Natural killer cell (primary cell): Measurements from ENCODE around the gene NTHL1. TPM values are rescaled to one million over a fixed set of nuclear protein-coding genes. Genes with fewer than 3 reads are reported as not detected.

ENCODE experiments used
- ATAC-seq, 3 donors: fragments of 150-1000 bp in 2 of 3; fragments of 200-7000 bp in 1 of 3; cut with Tn5 transposase; 1 replicate in 1 of 3; 2 replicates in 2 of 3; pipeline ENCODE4 v1.10.0; 2021; ENCODE audit warnings: mild to moderate bottlenecking in 2 of 3, moderate library complexity in 2 of 3
- DNase-seq, 2 donors: peaks; one replicate each; pipeline versions ENCODE4 v3.0.0 to v3.0.0-alpha.2; 2013 to 2021; ENCODE audit warnings: mixed read lengths in 1 of 2
- H3K27ac ChIP-seq: one replicate; pipeline ENCODE4 v1.5.1; 2013; ENCODE audit warnings: mild to moderate bottlenecking, low read length
- H3K27me3 ChIP-seq: one replicate; pipeline ENCODE4 v1.6.1; 2013; ENCODE audit warnings: low read length; ENCODE audit not compliant: control insufficient read depth, insufficient read depth
- H3K36me3 ChIP-seq: one replicate; pipeline ENCODE4 v1.6.1; 2013; ENCODE audit warnings: low read length; ENCODE audit not compliant: control insufficient read depth, insufficient read depth
- H3K4me1 ChIP-seq: one replicate; pipeline ENCODE4 v1.6.1; 2013; ENCODE audit warnings: low read length; ENCODE audit not compliant: control insufficient read depth, insufficient read depth
- H3K4me3 ChIP-seq: one replicate; pipeline ENCODE4 v1.5.1; 2013; ENCODE audit warnings: low read length
- H3K9me3 ChIP-seq: one replicate; pipeline ENCODE4 v1.6.1; 2013; ENCODE audit warnings: low read length; ENCODE audit not compliant: control insufficient read depth, insufficient read depth
- H3K27ac Mint-ChIP-seq, 2 donors: one replicate each; pipeline ENCODE4 v1.8.0; 2022; ENCODE audit warnings: mild to moderate bottlenecking in 2 of 2, mixed read lengths in 2 of 2, moderate library complexity in 1 of 2
- H3K27me3 Mint-ChIP-seq, 2 donors: one replicate each; pipeline ENCODE4 v1.8.0; 2022; ENCODE audit warnings: low read depth in 2 of 2, mixed read lengths in 2 of 2
- H3K36me3 Mint-ChIP-seq: one replicate; pipeline ENCODE4 v1.8.0; 2022; ENCODE audit warnings: mixed read lengths
- H3K4me1 Mint-ChIP-seq, 2 donors: one replicate each; pipeline ENCODE4 v1.8.0; 2022; ENCODE audit warnings: mixed read lengths in 2 of 2
- H3K4me3 Mint-ChIP-seq: one replicate; pipeline ENCODE4 v1.8.0; 2022; ENCODE audit warnings: mild to moderate bottlenecking, moderate library complexity, mixed read lengths
- H3K9me3 Mint-ChIP-seq, 2 donors: one replicate each; pipeline ENCODE4 v1.8.0; 2022; ENCODE audit warnings: mixed read lengths in 2 of 2
- WGBS: methylation state at CpG from one replicate; pipeline ENCODE4 v1.1.7; 2013; ENCODE audit warnings: missing lambda C conversion rate; ENCODE audit not compliant: insufficient coverage; 5-methylcytosine and 5-hydroxymethylcytosine counted together
- intact Hi-C: fragments of 100-400 bp; cut with micrococcal nuclease; formaldehyde crosslinking; loops from one replicate; pipeline ENCODE4 v1.14.2; 2022
- total RNA-seq, 4 donors: library from RNA; stranded (reverse); fragments of 120-200 nt in 1 of 4; gene quantifications; one replicate each; pipeline versions ENCODE4 v1.2.3 to v1.2.4, GENCODE V29; 2013 to 2022
- TF ChIP-seq, protein P1 (sequence below): fragments of 200-600 bp; IDR thresholded peaks from one replicate; pipeline ENCODE4 v1.8.0; 2022; ENCODE audit warnings: antibody characterized with exemption

NTHL1 gene
- total RNA-seq, 3 donors from 2014 or later (not counting 1 experiment from before 2014, with no cell fraction given), result 8.7 to 12.9 (median 9.7) TPM

DNA sequence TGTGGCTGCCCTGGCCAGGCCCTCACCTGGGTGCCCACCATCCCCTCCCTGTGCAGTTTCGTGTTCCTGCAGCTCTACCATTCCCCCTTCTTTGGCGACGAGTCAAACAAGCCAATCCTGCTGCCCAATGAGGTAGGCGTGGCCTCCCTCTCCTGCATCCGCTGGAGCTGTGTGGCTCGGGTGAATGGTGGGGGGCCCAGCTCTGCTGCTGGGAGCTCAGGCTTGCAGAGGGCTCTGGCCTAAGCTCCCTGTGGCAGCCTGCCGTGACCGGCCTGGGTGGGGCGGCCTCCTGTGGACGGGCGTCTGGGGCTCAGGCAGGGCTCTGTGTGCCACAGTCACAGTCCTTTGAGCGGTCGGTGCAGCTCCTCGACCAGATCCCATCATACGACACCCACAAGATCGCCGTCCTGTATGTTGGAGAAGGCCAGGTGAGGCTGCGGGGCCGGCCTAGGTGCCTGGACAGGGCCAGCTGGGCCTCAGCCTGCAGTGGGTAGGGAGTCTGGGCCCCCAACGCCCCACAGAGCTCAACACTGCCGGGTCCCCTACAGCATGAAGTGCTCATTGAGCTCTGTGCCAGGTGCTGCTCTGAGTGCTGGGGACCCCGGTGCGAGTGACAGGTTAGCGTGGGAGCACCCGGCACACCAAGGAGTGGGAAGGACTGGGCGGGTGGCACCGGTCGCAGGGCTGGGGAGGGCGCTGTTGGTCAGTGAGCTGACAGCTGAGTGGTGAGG is 37.4 kb upstream of the NTHL1 start:
- H3K4me1 Mint-ChIP-seq, result peaks cover 0 to 4% of the 10 kb centered on the region in 2 donors
- ATAC-seq, result no peak
- TF ChIP-seq, protein P1, sequence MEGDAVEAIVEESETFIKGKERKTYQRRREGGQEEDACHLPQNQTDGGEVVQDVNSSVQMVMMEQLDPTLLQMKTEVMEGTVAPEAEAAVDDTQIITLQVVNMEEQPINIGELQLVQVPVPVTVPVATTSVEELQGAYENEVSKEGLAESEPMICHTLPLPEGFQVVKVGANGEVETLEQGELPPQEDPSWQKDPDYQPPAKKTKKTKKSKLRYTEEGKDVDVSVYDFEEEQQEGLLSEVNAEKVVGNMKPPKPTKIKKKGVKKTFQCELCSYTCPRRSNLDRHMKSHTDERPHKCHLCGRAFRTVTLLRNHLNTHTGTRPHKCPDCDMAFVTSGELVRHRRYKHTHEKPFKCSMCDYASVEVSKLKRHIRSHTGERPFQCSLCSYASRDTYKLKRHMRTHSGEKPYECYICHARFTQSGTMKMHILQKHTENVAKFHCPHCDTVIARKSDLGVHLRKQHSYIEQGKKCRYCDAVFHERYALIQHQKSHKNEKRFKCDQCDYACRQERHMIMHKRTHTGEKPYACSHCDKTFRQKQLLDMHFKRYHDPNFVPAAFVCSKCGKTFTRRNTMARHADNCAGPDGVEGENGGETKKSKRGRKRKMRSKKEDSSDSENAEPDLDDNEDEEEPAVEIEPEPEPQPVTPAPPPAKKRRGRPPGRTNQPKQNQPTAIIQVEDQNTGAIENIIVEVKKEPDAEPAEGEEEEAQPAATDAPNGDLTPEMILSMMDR, result no peak
- H3K36me3 Mint-ChIP-seq, result no peaks in the 10 kb centered on the region
- no peaks in the 10 kb centered on the region for H3K27me3 ChIP-seq
- peaks cover 75% of the 10 kb centered on the region for H3K36me3 ChIP-seq
- intact Hi-C loops, result no loop called here
- no peaks in the 10 kb centered on the region for H3K27me3 Mint-ChIP-seq
- DNase-seq, result no peak
- H3K9me3 Mint-ChIP-seq, result no peaks in the 10 kb centered on the region
- no peak overlapping the region for H3K27ac Mint-ChIP-seq
- H3K27ac ChIP-seq, result no peak overlapping the region
- no peaks in the 10 kb centered on the region for H3K4me1 ChIP-seq
- H3K9me3 ChIP-seq, result no peaks in the 10 kb centered on the region
- no peak overlapping the region for H3K4me3 ChIP-seq
- H3K4me3 Mint-ChIP-seq, result no peak overlapping the region
- 96% methylated on average over 29 of the region's 29 CpGs for WGBS

DNA sequence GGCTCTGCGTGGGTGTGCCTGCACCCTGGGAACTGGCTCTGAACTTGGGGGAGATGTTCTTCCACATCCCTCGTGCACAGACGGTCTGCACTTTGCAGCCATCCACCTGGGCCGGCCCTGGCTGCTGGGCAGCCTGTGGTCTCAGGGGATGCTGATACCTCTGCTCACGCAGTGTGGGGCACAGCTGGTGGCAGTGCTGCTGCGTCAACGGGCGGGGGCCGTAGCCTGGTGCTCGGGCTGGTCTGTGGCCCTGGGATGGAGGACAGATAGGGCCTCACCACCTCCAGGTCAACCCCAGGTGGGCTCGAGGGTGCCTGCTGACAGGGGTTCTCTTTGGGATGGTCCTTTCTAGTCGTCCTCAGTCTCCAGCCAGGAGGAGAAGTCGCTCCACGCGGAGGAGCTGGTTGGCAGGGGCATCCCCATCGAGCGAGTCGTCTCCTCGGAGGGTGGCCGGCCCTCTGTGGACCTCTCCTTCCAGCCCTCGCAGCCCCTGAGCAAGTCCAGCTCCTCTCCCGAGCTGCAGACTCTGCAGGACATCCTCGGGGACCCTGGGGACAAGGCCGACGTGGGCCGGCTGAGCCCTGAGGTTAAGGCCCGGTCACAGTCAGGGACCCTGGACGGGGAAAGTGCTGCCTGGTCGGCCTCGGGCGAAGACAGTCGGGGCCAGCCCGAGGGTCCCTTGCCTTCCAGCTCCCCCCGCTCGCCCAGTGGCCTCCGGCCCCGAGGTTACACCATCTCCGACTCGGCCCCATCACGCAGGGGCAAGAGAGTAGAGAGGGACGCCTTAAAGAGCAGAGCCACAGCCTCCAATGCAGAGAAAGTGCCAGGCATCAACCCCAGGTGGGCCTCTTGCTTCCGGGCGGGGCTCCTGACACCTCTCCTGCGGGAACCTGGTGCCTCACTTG is 36.5 kb upstream of the NTHL1 start:
- TF ChIP-seq, protein P1, result no peak
- 97% methylated on average over 44 of the region's 44 CpGs for WGBS
- peaks cover 80% of the 10 kb centered on the region for H3K36me3 ChIP-seq
- intact Hi-C loops, result no loop called here
- no peaks in the 10 kb centered on the region for H3K4me1 ChIP-seq
- DNase-seq, result no peak
- H3K4me3 ChIP-seq, result no peak overlapping the region
- no peak overlapping the region for H3K27ac Mint-ChIP-seq
- no peaks in the 10 kb centered on the region for H3K9me3 ChIP-seq
- H3K4me3 Mint-ChIP-seq, result no peak overlapping the region
- no peaks in the 10 kb centered on the region for H3K36me3 Mint-ChIP-seq
- peaks cover 0 to 4% of the 10 kb centered on the region in 2 donors for H3K4me1 Mint-ChIP-seq
- no peaks in the 10 kb centered on the region for H3K9me3 Mint-ChIP-seq
- no peaks in the 10 kb centered on the region for H3K27me3 Mint-ChIP-seq
- H3K27me3 ChIP-seq, result no peaks in the 10 kb centered on the region
- no peak for ATAC-seq
- no peak overlapping the region for H3K27ac ChIP-seq

DNA sequence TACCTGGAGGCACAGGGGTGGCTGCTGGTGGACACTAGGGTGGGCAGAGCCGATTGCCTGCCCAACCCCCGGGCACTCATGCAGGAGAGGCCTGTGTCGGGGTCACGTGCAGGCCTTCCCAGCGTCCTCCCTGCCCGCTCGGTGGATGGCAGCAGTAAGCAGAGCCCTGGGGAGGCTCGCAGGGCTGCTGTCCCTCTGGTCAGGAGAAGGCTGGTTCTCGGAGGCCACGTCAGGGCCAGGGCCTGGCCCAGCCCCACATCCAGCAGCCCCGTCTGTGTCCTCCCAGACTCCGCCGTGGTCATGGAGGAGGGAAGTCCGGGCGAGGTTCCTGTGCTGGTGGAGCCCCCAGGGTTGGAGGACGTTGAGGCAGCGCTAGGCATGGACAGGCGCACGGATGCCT is 35.8 kb upstream of the NTHL1 start:
- WGBS, result 95% methylated on average over 19 of the region's 19 CpGs
- Mint-ChIP-seq H3K4me1 (peaks cover 0 to 4% of the 10 kb centered on the region in 2 donors), H3K4me3 (no peak overlapping the region), H3K27me3 (no peaks in the 10 kb centered on the region), H3K27ac (no peak overlapping the region), H3K9me3 (no peaks in the 10 kb centered on the region), H3K36me3 (no peaks in the 10 kb centered on the region)
- TF ChIP-seq, protein P1, result no peak
- intact Hi-C loops, result no loop called here
- H3K36me3 ChIP-seq, result peaks cover 86% of the 10 kb centered on the region
- H3K27me3 ChIP-seq, result no peaks in the 10 kb centered on the region
- ATAC-seq (no peak), DNase-seq (no peak)
- H3K4me3 ChIP-seq, result no peak overlapping the region
- no peaks in the 10 kb centered on the region for H3K9me3 ChIP-seq
- no peak overlapping the region for H3K27ac ChIP-seq
- H3K4me1 ChIP-seq, result no peaks in the 10 kb centered on the region
